ENCODE data around the gene ACSM5. TPM values are rescaled to one million over a fixed set of nuclear protein-coding genes. Genes with fewer than 3 reads are reported as not detected.

Gene ACSM5
- polyA plus RNA-seq, 3 donors from 2014 or later, result not detected

Other genes starting within 250 kb of the ACSM5 start
- not detected for gene GP2, start 82.0 kb upstream of the ACSM5 start, polyA plus RNA-seq
- gene UMOD, start 56.8 kb upstream of the ACSM5 start, polyA plus RNA-seq, result not detected
- gene PDILT, start 4.8 kb upstream of the ACSM5 start, polyA plus RNA-seq, result not detected
- gene ACSM2A, start 42.0 kb downstream of the ACSM5 start, polyA plus RNA-seq, result not detected
- gene ACSM2B, start 166.8 kb downstream of the ACSM5 start, polyA plus RNA-seq, result not detected

All from immature natural killer cell (primary cell).